IPS-18a (cell line): Measurements from ENCODE around the gene CRTC1.

Experiments used
- H3K27ac ChIP-seq: one replicate; pipeline ENCODE4 v1.5.1; 2013; ENCODE audit warnings: low read length
- H3K27me3 ChIP-seq: one replicate; pipeline ENCODE4 v1.6.1; 2013; ENCODE audit warnings: mild to moderate bottlenecking, low read length; ENCODE audit not compliant: control insufficient read depth, insufficient read depth
- H3K36me3 ChIP-seq: one replicate; pipeline ENCODE4 v1.6.1; 2013; ENCODE audit warnings: low read depth, low read length; ENCODE audit not compliant: control insufficient read depth
- H3K4me1 ChIP-seq: one replicate; pipeline ENCODE4 v1.6.1; 2013; ENCODE audit warnings: low read depth, low read length; ENCODE audit not compliant: control insufficient read depth
- H3K4me3 ChIP-seq: one replicate; pipeline ENCODE4 v1.5.1; 2013; ENCODE audit warnings: low read length
- H3K9ac ChIP-seq: one replicate; pipeline ENCODE4 v1.6.1; 2013; ENCODE audit warnings: mild to moderate bottlenecking, low read length, moderate library complexity
- H3K9me3 ChIP-seq: one replicate; pipeline ENCODE4 v1.6.1; 2013; ENCODE audit warnings: low read depth, low read length; ENCODE audit not compliant: control insufficient read depth

The CRTC1 gene

GRCh38 chr19:18646535-18647370 is 36.7 kb upstream of the CRTC1 start:
- Histone ChIP-seq H3K27ac (no peak overlapping the region), H3K4me1 (peaks cover 4% of the 10 kb centered on the region), H3K9me3 (no peaks in the 10 kb centered on the region), H3K36me3 (no peaks in the 10 kb centered on the region), H3K27me3 (no peaks in the 10 kb centered on the region), H3K4me3 (no peak overlapping the region), H3K9ac (no peak overlapping the region)

- Histone ChIP-seq H3K27me3 (no peaks in the 10 kb centered on the region), H3K4me3 (no peak overlapping the region), H3K9ac (no peak overlapping the region), H3K4me1 (peaks cover 4% of the 10 kb centered on the region), H3K27ac (no peak overlapping the region), H3K9me3 (no peaks in the 10 kb centered on the region), H3K36me3 (no peaks in the 10 kb centered on the region)
Measured at GRCh38 chr19:18647371-18647767, 36.1 kb upstream of the CRTC1 start.

GRCh38 chr19:18647807-18648206 is 35.7 kb upstream of the CRTC1 start:
- Histone ChIP-seq H3K36me3 (no peaks in the 10 kb centered on the region), H3K4me1 (peaks cover 4% of the 10 kb centered on the region), H3K27me3 (no peaks in the 10 kb centered on the region), H3K9ac (no peak overlapping the region), H3K27ac (no peak overlapping the region), H3K4me3 (no peak overlapping the region), H3K9me3 (no peaks in the 10 kb centered on the region)

- Histone ChIP-seq H3K27me3 (no peaks in the 10 kb centered on the region), H3K9me3 (no peaks in the 10 kb centered on the region), H3K4me1 (peaks cover 4% of the 10 kb centered on the region), H3K9ac (no peak overlapping the region), H3K36me3 (no peaks in the 10 kb centered on the region), H3K4me3 (no peak overlapping the region), H3K27ac (no peak overlapping the region)
Measured at GRCh38 chr19:18648973-18649315, 34.5 kb upstream of the CRTC1 start.

GRCh38 chr19:18649371-18650020 is 34.0 kb upstream of the CRTC1 start:
- peaks cover 4% of the 10 kb centered on the region for H3K4me1 ChIP-seq
- H3K4me3 ChIP-seq, result no peak overlapping the region
- H3K9me3 ChIP-seq, result no peaks in the 10 kb centered on the region
- no peaks in the 10 kb centered on the region for H3K36me3 ChIP-seq
- H3K27me3 ChIP-seq, result no peaks in the 10 kb centered on the region
- no peak overlapping the region for H3K27ac ChIP-seq
- H3K9ac ChIP-seq, result no peak overlapping the region

- Histone ChIP-seq H3K4me1 (peaks cover under 1% of the 10 kb centered on the region), H3K9me3 (no peaks in the 10 kb centered on the region), H3K36me3 (no peaks in the 10 kb centered on the region), H3K4me3 (no peak overlapping the region), H3K27me3 (no peaks in the 10 kb centered on the region), H3K27ac (no peak overlapping the region), H3K9ac (no peak overlapping the region)
Measured at GRCh38 chr19:18650021-18650390, 33.5 kb upstream of the CRTC1 start.

- Histone ChIP-seq H3K9me3 (no peaks in the 10 kb centered on the region), H3K4me1 (no peaks in the 10 kb centered on the region), H3K9ac (no peak overlapping the region), H3K36me3 (no peaks in the 10 kb centered on the region), H3K27me3 (no peaks in the 10 kb centered on the region), H3K27ac (no peak overlapping the region), H3K4me3 (no peak overlapping the region)
Measured at GRCh38 chr19:18650468-18651041, 32.9 kb upstream of the CRTC1 start.

GRCh38 chr19:18651300-18651699 is 32.2 kb upstream of the CRTC1 start:
- no peaks in the 10 kb centered on the region for H3K27me3 ChIP-seq
- H3K36me3 ChIP-seq, result no peaks in the 10 kb centered on the region
- no peak overlapping the region for H3K4me3 ChIP-seq
- no peaks in the 10 kb centered on the region for H3K9me3 ChIP-seq
- no peak overlapping the region for H3K9ac ChIP-seq
- no peak overlapping the region for H3K27ac ChIP-seq
- no peaks in the 10 kb centered on the region for H3K4me1 ChIP-seq

GRCh38 chr19:18651733-18652132 is 31.7 kb upstream of the CRTC1 start:
- no peak overlapping the region for H3K9ac ChIP-seq
- no peak overlapping the region for H3K27ac ChIP-seq
- no peaks in the 10 kb centered on the region for H3K36me3 ChIP-seq
- H3K4me3 ChIP-seq, result no peak overlapping the region
- H3K4me1 ChIP-seq, result no peaks in the 10 kb centered on the region
- H3K9me3 ChIP-seq, result no peaks in the 10 kb centered on the region
- no peaks in the 10 kb centered on the region for H3K27me3 ChIP-seq

- no peaks in the 10 kb centered on the region for H3K36me3 ChIP-seq
- H3K4me3 ChIP-seq, result no peak overlapping the region
- no peaks in the 10 kb centered on the region for H3K9me3 ChIP-seq
- no peak overlapping the region for H3K9ac ChIP-seq
- H3K4me1 ChIP-seq, result no peaks in the 10 kb centered on the region
- no peak overlapping the region for H3K27ac ChIP-seq
- H3K27me3 ChIP-seq, result no peaks in the 10 kb centered on the region
Measured at GRCh38 chr19:18653853-18654252, 29.6 kb upstream of the CRTC1 start.

- H3K9me3 ChIP-seq, result no peaks in the 10 kb centered on the region
- no peak overlapping the region for H3K4me3 ChIP-seq
- H3K9ac ChIP-seq, result no peak overlapping the region
- H3K27ac ChIP-seq, result no peak overlapping the region
- H3K27me3 ChIP-seq, result no peaks in the 10 kb centered on the region
- no peaks in the 10 kb centered on the region for H3K4me1 ChIP-seq
- H3K36me3 ChIP-seq, result no peaks in the 10 kb centered on the region
Measured at GRCh38 chr19:18654469-18654868, 29.0 kb upstream of the CRTC1 start.
